Motor neuron (in vitro differentiated cells): ENCODE results near the gene LEO1. TPM values are rescaled to one million over a fixed set of nuclear protein-coding genes. Genes with fewer than 3 reads are reported as not detected.

Experiments used
- ATAC-seq, 8 experiments: fragments of 200-7000 bp; cut with Tn5 transposase; replicated peaks in 6 of 8; 2 replicates each; pipeline ENCODE4 v1.8.0; 2021; ENCODE audit warnings: mild to moderate bottlenecking in 8 of 8, moderate library complexity in 8 of 8
- H3K27ac ChIP-seq, 2 donors: fragments of 250-450 bp; sonication (Bioruptor Pico); 2 replicates each; pipeline ENCODE4 v1.9.0; 2021; ENCODE audit warnings: antibody characterized with exemption in 2 of 2, mild to moderate bottlenecking in 2 of 2, moderate library complexity in 1 of 2
- H3K4me1 ChIP-seq, 2 donors: fragments of 250-450 bp; sonication (Bioruptor Pico); replicated peaks in 1 of 2; 2 replicates each; pipeline ENCODE4 v1.6.1; 2021; ENCODE audit warnings: antibody characterized with exemption in 2 of 2, mild to moderate bottlenecking in 2 of 2, moderate library complexity in 1 of 2
- H3K4me3 ChIP-seq, 5 donors: fragments of 250-450 bp; sonication (Bioruptor Pico); 2 replicates each; pipeline ENCODE4 v1.9.0; 2021; ENCODE audit warnings: antibody characterized with exemption in 5 of 5, mild to moderate bottlenecking in 5 of 5, moderate library complexity in 4 of 5
- WGBS, 10 experiments: fragments of 450-650 bp; shearing (Covaris generic); methylation state at CpG; one replicate each; pipeline ENCODE4 v1.0.0; 2022; 5-methylcytosine and 5-hydroxymethylcytosine counted together
- in situ Hi-C, 9 experiments: fragments of 400-800 bp; cut with MboI; loops; one replicate each; pipeline ENCODE4 v1.15.0; 2021; ENCODE audit warnings: low sequenced_read_pairs in 9 of 9, low pct_unique_long_range_greater_than_20kb in 2 of 9; ENCODE audit not compliant: unreplicated experiment in 9 of 9
- total RNA-seq, 8 experiments: library from RNA; unstranded; fragments of 300-600 nt; gene quantifications; 2 replicates each; pipeline versions ENCODE4 v1.2.3 to v1.2.4, GENCODE V29; 2022

Gene LEO1
- total RNA-seq, 8 experiments from 2014 or later: 28.6 to 40.0 (median 31.1) TPM

- H3K4me3 ChIP-seq: no peak overlapping the region
- H3K4me1 ChIP-seq: no peaks in the 10 kb centered on the region
- 77 to 100% (median 92%) methylated on average over 1 to 3 of the region's 3 CpGs; no CpG with 5 or more reads in 3 of the 10 experiments for WGBS, 10 experiments
- in situ Hi-C loops: no loop called here
- no peak for ATAC-seq
- no peak overlapping the region for H3K27ac ChIP-seq
Measured at GRCh38 chr15:51938286-51938685, 33.3 kb downstream of the LEO1 start.

DNA sequence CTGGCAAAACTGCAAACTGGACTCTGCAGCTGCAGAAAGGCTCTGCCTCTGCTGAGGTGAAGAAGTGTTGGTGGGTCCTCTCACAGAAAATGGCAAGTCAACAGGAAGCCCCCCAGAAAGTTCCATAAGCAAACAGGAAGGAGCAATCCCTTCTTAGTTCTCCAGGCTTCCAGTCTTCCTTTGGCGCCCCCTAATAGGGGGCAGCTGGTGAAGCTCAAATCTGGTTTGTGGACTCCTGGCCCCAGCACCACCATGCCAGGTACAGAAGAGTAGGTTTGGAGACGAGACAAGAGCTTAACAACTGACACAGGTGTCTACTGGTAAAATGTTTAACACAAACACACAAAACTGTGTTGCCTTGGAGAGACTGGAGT lies 35.5 kb downstream of the LEO1 start:
- no peak for ATAC-seq
- no peaks in the 10 kb centered on the region for H3K4me1 ChIP-seq
- in situ Hi-C loops: no loop called here
- 0 to 100% (median 100%) methylated on average over 1 to 2 of the region's 2 CpGs; no CpG with 5 or more reads in 7 of the 10 experiments for WGBS, 10 experiments
- H3K27ac ChIP-seq: no peak overlapping the region
- no peak overlapping the region for H3K4me3 ChIP-seq

DNA sequence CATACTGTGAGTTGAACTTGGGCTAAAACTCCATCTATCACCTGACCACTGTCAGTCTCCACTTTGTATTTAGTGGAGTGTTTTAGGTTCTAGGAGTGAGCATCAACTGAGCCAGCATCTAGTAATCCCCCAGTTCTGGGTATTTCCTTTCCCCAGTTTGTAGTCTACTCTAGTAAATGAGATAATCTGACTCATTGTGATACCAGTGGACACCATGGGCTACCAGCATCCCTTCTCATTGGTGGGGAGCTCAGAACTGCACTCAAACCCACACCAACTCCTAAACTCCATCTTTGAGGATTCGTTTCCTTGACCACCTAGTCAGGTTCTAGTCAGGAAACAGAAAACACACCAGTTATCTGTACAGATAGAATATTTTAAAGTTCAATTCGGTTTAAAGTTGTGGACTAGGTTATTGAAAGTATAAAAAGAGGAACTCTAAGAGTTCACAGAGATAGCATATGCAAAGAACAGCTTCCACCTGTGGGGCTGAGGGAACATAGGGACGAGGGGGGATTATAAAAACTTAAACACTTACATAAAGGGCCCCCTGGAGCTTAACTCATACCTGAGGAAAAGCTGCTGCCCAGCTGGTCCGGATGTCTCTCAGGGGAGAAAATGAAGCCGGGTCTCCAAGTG lies 36.0 kb downstream of the LEO1 start:
- Histone ChIP-seq H3K4me1 (peaks cover 0 to 2% of the 10 kb centered on the region in 2 donors), H3K27ac (no peak overlapping the region), H3K4me3 (no peak overlapping the region)
- WGBS, 10 experiments: 54 to 100% (median 92%) methylated on average over 1 to 4 of the region's 5 CpGs; no CpG with 5 or more reads in 1 of the 10 experiments
- in situ Hi-C loops: no loop called here
- ATAC-seq: no peak

DNA sequence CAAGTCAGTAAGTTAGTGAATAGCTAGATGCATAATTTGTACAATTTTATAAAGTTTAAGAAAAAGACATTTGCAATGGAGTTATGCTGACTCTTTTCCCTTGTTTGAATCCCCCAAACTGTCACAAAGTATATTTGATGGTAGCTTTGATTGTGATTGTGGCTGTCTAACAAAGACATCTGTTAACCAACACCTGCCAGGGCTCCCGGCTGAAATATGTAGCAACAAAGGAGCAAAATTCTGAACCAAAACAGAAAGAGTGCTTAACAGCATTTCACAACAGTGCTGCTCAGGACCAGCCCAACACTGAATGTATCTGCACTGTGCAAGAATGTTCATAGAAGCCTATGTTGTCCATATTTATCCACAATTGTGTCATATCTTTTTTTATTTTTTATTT lies 39.4 kb downstream of the LEO1 start:
- no peak for ATAC-seq
- in situ Hi-C loops: no loop called here
- WGBS, 10 experiments: 38 to 86% (median 67%) methylated on average over 1 of the region's 1 CpG; no CpG with 5 or more reads in 5 of the 10 experiments

DNA sequence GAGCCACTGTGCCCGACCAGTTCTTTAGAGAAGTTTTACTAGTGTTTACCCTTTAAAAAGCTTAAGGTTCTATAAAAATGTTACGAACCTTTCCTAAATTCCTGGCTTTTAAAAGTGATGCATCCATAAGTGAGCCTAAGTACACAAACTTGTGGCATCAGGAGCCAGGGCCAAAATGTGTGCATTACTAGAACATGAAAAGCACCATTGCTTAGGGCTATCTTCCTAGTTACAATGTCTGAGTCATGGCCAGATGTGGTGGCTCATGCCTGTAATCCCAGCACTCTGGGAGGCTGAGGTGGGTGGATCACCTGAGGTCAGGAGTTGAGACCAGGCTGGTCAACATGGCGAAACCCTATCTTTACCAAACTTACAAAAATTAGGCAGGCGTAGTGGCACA lies 39.9 kb downstream of the LEO1 start:
- ATAC-seq: peak in 3 of 8 experiments; percentile 63 to 77 (median 68)
- in situ Hi-C loops: no loop called here
- H3K4me3 ChIP-seq: no peak overlapping the region
- H3K27ac ChIP-seq: no peak overlapping the region
- H3K4me1 ChIP-seq: peaks cover 0 to 2% of the 10 kb centered on the region in 2 donors
- WGBS, 10 experiments: 67 to 100% (median 90%) methylated on average over 1 to 4 of the region's 4 CpGs; no CpG with 5 or more reads in 1 of the 10 experiments

More for the DNA sequence above, 39.4 kb downstream of the LEO1 start:
- Histone ChIP-seq H3K27ac (no peak overlapping the region), H3K4me1 (peaks cover 0 to 2% of the 10 kb centered on the region in 2 donors), H3K4me3 (no peak overlapping the region)

DNA sequence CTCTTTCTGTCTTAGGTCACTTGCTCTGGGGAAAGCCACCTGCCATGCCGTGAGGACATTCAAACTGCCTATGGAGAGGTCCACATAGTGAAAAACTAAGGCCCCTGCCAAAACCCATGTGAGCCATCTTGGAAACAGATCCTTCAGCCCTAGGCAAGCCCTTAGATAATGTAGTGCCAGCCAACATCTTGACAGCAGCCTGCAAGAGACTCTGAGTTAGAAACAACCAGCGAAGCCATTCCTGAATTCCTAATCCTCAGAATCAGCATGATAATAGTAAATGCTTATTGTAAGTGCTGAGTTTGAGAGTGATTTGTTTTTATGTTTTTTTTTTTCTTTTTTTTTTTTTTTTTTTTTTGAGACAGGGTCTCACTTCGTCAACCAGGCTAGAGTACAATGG lies 40.6 kb downstream of the LEO1 start:
- 54 to 100% (median 75%) methylated on average over 1 to 2 of the region's 3 CpGs; no CpG with 5 or more reads in 3 of the 10 experiments for WGBS, 10 experiments
- peak in 1 of 8 experiments; percentile 18 for ATAC-seq
- H3K4me1 ChIP-seq: peaks cover 0 to 2% of the 10 kb centered on the region in 2 donors
- no peak overlapping the region for H3K27ac ChIP-seq
- no peak overlapping the region for H3K4me3 ChIP-seq
- in situ Hi-C loops: no loop called here

DNA sequence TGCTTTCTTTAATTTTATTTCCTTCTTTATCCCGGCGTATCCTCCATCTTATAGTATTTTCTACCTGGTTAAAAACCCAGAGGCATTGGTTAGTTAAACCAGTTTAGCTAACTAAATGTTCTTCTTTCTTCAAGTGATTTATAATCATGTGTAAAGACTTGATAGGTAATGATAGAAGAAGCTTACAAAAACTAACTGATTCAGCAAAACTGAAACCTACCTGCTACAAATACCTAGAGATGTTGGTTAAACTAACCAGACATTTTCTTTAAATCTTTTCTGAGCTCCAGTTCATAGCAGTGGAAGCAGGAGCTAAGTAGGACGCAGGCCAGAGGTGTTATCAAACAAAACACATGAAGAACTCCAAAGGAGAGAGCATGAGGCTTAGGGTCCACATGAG lies 44.8 kb downstream of the LEO1 start:
- ATAC-seq: no peak
- WGBS, 10 experiments: 78 to 100% (median 96%) methylated on average over 1 to 3 of the region's 3 CpGs
- Histone ChIP-seq H3K4me1 (peaks cover 12 to 17% of the 10 kb centered on the region in 2 donors), H3K4me3 (no peak overlapping the region), H3K27ac (no peak overlapping the region)
- in situ Hi-C loops: no loop called here

- 0 to 94% (median 33%) methylated on average over 2 to 11 of the region's 11 CpGs; no CpG with 5 or more reads in 3 of the 10 experiments for WGBS, 10 experiments
- Histone ChIP-seq H3K4me1 (peaks cover 10 to 17% of the 10 kb centered on the region in 2 donors), H3K27ac (peak overlapping the region; percentile 16 to 23), H3K4me3 (no peak overlapping the region)
- ATAC-seq: peak in 6 of 8 experiments; percentile 35 to 96 (median 92)
- in situ Hi-C loops: no loop called here
Measured at GRCh38 chr15:51924156-51925068, 47.2 kb downstream of the LEO1 start.

DNA sequence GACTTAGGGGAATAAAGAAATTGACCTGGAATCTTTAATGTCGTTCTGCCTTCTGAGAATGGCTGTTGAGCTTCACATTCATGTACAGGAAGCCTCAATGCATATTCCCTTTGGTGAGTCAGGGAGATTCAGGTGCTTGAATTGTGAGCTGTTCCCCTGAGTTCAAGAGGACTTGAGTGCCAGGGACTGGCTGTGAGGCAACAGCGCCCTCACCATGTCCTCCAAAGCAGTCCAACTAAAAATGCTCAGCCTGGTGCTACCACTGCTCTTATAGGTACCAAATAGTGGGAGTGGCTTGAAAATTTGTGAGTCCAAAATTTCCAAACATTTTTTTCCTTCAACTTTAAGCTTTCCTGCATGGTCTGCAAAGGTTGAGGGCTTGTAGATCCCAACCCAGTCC lies 54.1 kb downstream of the LEO1 start:
- Histone ChIP-seq H3K27ac (no peak overlapping the region), H3K4me1 (no peaks in the 10 kb centered on the region), H3K4me3 (no peak overlapping the region)
- 25 to 100% (median 59%) methylated on average over 1 to 2 of the region's 2 CpGs; no CpG with 5 or more reads in 2 of the 10 experiments for WGBS, 10 experiments
- ATAC-seq: peak in 5 of 8 experiments; percentile 24 to 83 (median 80)
- in situ Hi-C loops: no loop called here

- 88 to 100% (median 93%) methylated on average over 1 to 3 of the region's 3 CpGs for WGBS, 10 experiments
- no peak for ATAC-seq
- no peaks in the 10 kb centered on the region for H3K4me1 ChIP-seq
- in situ Hi-C loops: no loop called here
- no peak overlapping the region for H3K4me3 ChIP-seq
- H3K27ac ChIP-seq: no peak overlapping the region
Measured at GRCh38 chr15:51912528-51912927, 59.0 kb downstream of the LEO1 start.

DNA sequence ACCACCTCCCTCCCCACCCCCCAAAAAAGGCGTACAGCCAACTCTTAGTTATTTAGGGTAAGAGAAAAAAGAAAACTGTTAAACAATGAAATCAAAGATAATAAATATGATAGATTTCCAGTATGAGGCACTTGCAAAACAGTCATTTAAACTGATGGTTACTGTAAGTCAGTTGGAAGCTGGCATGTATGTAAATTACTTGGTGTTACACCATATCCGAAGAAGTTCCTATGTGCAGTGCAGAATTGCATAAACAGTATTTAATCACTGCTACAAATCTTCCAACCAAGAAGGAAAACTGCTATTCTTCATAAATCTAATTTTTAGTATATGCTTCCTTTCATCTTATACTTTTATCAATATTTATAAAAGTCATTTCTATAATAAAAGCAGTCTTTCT lies 62.0 kb downstream of the LEO1 start:
- 60 to 100% (median 85%) methylated on average over 1 to 2 of the region's 2 CpGs for WGBS, 10 experiments
- H3K27ac ChIP-seq: no peak overlapping the region
- in situ Hi-C loops: no loop called here
- no peak overlapping the region for H3K4me3 ChIP-seq
- no peaks in the 10 kb centered on the region for H3K4me1 ChIP-seq
- peak in 3 of 8 experiments; percentile 50 to 76 (median 52) for ATAC-seq

DNA sequence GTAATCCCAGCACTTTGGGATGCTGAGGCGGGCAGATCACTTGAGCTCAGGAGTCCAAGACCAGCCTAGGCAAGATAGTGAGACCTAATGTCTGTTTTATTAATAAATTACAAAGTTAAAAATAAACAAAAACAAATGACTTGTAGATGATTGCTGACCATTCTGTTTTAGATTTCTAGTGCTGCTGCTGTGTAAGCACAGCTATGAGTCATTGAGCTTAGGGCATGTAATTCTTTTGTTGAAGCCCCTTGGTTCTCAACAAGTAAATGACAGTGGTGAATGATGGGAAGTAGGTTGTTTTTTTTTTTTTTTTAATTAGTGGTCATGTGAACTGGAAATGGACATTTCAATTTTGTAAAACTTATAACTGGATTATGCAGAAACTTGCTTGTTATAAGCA lies 63.3 kb downstream of the LEO1 start:
- no peaks in the 10 kb centered on the region for H3K4me1 ChIP-seq
- in situ Hi-C loops: no loop called here
- H3K4me3 ChIP-seq: no peak overlapping the region
- no peak overlapping the region for H3K27ac ChIP-seq
- WGBS, 10 experiments: 80 to 100% (median 100%) methylated on average over 1 of the region's 1 CpG; no CpG with 5 or more reads in 5 of the 10 experiments
- ATAC-seq: peak in 3 of 8 experiments; percentile 16 to 75 (median 68)
